ENCODE data around the gene IFI16. TPM values are rescaled to one million over a fixed set of nuclear protein-coding genes. Genes with fewer than 3 reads are reported as not detected.
"Not testable (repeated sequence)": the region's sequence is repeated elsewhere in the genome, so short reads cannot be mapped to it uniquely, and the experiment has no call there.

The IFI16 gene
- total RNA-seq, 1 donor from 2014 or later = 33.9 TPM

DNA sequence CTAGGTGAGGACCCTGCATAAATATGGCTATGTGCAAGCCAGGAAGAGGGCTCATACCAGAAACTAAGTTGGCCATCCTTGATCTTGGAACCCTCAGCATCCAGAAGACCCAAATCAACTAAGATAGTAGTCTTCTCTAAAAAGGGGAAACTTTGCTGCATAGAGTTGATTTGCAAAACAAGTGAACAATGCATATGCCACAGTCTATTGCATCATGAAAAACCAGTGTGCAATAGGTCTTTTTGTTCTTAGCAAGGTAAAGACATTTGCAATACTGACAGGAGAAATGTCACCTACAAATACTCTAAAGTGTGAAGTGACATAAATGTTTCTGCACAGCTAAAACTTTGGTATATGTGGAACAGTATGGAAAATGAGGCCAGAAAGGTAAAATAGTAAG, 2.0 kb upstream of the IFI16 start:
- no peak for DNase-seq (ENCODE audit: low read depth in 2 of 2)

DNA sequence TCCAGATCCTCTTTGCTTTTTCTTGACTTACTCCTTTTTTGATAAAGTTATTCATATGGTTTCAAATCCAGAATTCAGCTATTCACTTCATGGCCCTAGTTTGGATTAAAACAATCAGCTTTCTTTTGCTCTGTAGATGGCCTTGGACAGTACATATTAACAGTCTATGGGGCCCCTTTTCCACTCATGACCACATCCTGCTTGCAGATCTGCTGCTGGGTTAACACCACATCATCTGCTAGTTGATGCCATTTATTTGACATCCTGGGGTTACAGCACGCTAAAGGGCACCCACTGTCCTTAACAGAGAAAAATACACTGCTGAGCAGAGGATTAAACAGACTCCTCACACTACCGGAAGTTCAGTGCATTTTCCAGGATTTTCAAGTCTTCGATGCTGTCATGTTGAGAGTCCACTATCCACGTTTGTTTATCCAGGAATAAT, 941 bp upstream of the IFI16 start:
- peak in 1 of 2 donors; percentile 20 for DNase-seq (ENCODE audit: low read depth in 2 of 2)

DNA sequence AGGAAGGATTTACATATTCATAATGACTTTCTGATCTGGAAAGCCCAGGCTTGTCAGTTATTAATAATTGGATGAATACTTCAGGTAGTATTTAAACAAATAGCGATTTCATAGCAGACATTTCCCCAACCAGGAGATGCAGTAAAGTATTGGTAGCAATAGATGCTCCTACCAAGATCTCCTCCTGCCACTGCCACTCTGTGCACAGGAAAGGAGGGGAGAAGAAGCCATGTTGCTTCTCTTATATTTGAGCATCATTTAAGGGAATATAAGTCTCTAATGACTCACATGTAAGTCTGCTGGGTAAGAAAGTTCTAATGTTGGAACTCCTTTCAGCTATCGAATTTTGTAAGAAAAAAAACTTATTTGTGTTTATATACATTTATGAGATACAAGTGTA, 420 bp upstream of the IFI16 start:
- DNase-seq (ENCODE audit: low read depth in 2 of 2) = no peak

DNA sequence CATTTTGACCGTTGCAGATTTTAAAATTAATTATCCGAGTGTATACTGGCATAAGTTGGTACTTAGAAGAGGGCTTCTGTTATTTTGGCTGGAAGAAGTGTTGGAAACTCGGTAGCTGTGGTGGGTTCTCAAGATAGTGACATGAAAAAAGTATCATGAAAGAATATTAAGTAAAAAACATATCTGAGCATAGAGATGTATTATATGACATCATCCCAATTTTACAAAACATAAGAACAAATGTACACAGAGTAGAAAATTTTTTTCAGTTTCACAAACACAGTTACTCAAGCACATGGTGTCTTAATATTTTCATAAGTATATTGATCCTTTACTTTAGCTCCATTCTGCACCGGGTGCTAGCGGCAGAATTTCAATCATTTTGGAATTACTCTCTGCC, 684 bp downstream of the IFI16 start:
- DNase-seq (ENCODE audit: low read depth in 2 of 2) = no peak

DNA sequence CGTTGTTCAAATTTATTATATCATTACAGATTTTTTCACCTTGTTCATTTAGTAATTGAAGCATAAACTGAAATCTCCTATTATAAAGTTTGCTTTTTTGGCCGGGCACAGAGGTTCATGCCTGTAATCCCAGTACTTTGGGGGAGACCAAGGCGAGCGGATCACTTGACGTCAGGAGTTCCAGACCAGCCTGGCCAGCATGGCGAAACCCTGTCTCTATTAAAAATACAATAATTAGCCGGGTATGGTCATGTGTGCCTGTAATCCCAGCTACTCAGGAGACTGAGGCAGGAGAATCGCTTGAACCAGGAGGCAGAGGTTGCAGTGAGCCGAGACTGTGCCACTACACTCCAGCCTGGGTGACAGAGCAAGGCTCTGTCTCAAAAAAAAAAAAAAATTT, 1.3 kb downstream of the IFI16 start:
- DNase-seq (ENCODE audit: low read depth in 2 of 2) = peak; percentile 29 to 31

DNA sequence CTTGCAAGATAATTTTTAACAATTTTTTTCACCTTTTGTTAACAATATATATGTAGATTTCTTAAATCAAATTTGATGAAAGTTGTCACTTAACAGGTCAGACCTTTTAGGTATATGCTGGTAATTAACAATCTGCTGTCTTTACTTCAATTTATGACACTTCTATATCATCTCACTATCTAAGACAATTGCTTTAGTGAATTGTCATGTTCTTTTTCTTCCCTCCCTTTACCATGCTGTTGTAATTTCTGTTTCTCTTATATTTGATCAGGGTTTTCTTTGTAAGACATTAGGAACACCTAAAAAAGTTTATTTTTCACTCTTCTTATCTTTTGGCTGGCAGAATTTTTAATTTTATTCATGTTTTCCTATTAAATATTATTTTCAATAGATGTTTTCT, 2.0 kb downstream of the IFI16 start:
- DNase-seq (ENCODE audit: low read depth in 2 of 2) = no peak

DNA sequence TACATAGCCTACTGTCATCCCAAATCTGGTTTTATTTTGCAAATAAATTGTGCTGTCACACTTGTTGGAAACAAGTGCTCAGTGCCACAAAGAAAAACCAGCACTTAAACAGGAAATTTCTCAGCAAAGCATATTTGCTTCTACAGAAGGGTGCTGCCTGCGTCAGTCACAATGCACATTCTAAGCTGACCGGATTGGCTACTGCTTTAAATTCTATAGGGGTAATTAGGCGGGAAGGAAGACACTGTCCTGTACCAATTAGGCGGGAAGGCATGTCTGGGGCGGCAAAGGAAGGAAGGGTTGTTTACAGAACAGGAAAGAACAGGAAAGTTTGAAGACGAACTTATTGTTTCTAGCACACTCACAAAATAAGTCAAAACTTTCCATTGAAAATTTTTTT, 2.8 kb downstream of the IFI16 start:
- peak; percentile 59 to 81 for DNase-seq (ENCODE audit: low read depth in 2 of 2)

DNA sequence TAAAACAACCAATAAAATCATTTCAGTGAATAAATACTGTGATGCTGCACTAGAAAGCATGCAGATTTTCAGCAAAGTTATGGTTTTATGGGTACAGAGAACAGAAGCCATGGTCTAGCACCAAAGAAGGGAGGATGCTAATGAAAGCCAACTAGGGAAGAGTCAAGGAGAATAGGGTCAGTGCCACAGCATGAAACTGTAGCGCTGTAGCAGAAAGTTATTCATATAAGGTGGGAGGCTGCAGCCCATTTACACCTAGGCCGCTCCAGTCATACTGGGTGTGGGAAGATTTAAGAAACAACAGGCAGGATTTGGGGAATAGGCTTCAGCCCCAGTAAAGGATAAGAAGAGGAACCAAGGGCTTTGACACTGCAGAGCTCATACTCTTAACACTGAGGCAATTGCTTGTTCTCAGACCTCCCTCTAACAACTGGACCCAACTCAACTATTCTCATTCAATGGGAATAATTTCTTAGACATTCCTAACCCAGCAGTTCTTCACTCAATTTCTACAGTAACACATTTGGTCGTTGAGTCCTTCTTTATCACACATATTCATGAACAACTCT, 4.4 kb downstream of the IFI16 start:
- no peak for DNase-seq (ENCODE audit: low read depth in 2 of 2)

DNA sequence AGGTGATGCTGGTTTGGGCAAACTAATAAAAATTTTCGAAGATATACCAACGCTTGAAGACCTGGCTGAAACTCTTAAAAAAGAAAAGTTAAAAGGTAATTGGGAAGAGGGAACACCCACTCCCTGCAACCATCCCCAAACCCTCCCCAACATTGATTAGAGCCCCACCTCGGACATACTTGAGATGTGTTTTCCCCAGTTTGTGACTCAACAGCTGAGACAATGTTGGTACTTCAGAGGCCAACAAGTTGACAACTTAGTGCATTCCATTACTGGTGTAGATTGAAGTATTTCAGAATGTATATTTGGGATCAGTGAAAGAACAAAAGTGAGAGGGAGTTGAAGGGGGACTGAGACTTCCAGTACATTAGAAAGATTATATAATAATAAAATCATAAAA, 5.1 kb downstream of the IFI16 start:
- peak in 1 of 2 donors; percentile 20 for DNase-seq (ENCODE audit: low read depth in 2 of 2)

DNA sequence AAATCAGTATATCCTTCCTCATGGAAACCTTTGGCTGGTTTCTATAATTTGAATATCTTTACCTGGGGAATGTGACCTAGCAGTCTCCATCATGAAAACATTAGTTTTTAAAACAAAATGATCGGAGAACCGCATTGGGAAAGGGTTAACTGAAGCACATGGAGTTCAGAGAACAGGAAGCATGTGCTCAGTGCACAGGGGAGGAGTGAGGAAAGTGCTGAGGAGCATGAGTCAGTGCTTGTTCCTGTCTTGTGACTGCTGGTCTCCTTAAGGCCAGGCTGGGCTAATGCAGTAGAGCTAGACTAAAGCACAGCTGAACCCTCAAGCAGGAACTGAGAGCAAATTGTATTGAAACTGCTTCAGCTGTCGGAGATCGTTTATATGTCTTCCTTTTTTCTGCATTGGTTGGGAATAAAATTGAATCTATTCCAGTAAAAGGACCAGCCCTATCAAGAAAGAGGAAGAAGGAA, 5.8 kb downstream of the IFI16 start:
- DNase-seq (ENCODE audit: low read depth in 2 of 2) = peak in 1 of 2 donors; percentile 98

DNA sequence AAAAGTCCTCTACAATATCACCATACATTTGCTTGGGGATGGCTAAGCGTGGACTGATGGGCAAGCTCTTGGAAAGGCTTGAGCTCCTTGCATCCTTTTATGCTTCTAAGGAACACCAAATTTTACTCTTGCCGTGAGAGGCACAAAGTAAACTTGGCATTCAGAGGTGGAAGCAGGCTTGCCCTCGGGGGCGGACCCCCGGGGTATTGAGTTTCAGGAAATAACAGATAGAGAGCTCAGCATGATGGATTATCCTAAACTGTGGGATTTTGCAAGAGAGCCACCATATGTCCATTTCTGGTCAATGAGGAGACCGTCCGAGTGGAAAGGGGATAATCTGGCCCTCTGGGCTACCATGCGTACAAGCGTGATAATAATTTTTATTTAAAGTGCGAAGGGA, 14.0 kb downstream of the IFI16 start:
- DNase-seq (ENCODE audit: low read depth in 2 of 2) = no peak

DNA sequence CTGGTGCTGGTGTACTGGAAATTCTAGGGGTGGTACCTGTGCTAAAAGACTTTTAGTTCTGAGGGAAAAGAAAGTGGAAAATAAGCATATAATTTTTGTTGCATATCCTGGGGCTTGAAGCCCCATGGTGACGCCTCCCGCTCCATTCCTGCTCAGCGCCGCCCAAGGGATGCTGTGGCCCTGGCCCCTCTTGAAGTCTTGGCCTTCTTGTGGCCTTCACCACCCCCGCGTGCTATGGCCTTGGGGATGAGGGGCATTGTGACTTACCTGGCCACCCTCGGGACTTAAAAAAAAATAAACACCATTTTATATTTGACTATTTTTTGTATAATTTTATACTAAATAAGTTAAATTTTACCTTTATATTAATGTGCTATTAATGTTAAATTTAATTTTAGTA, 15.3 kb downstream of the IFI16 start:
- DNase-seq (ENCODE audit: low read depth in 2 of 2) = no peak

DNA sequence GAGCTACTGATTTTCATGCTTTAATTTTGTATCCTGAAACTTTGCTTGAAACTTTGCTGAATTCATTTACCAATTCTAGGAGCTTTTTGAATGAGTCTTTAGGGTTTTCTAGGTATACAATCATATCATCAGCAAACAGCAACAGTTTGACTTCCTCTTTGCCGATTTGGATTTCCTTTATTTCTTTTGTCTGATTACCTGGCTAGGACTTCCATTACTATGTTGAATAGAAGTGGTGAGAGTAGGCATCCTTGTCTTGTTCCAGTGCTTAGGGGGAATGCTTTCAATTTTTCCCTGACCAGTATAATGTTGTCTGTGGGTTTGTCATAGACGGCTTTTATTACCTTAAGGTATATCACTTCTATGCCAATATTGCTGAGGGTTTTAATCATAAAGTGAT, 17.1 kb downstream of the IFI16 start:
- DNase-seq (ENCODE audit: low read depth in 2 of 2) = peak; percentile 20 to 47

DNA sequence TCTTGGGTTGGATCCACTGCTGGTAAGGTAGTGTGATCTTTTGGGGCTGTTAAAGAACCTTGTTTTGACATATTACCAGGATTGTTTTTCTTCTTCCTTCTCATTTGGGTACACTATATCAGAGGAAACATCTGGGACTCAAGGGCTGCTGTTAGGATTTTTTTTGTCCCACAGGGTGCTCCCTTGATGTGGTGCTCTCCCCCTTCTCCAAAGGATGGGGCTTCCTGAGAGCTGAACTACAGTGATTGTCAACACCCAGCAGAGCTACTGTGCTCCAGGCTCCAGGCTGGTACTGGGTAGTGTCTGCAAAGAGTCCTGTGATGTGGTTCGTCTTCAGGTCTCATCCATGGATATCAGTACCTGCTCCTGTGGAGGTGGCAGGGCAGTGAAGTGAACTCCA, 20.6 kb downstream of the IFI16 start:
- peak in 1 of 2 donors; percentile 64 for DNase-seq (ENCODE audit: low read depth in 2 of 2)

DNA sequence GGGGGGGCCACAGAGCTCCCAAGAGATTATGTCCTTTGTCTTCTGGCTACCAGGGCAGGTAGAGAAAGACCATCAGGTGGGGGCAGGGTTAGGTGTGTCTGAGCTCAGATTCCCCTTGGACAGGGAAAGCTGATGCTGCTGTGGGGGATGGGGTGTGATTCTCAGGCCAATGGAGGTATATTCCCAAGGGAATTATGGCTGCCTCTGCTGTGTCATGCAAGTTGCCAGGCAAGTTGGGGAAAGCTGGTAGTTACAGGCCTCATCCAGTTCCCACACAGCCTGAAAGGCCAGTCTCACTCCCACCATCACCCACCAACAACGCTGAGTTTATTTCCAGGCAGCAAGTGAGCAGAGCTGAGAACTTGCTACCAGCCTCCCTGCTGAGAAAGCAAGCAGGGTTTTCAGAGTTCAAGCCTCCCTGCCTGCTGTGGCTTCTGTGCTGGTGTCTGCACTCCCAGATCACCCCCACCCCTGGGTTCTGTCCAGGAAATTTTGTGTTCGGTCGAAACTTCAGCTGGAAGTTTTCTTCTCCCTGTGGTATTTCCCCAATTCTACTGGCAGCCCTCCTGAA, 21.3 kb downstream of the IFI16 start:
- no peak for DNase-seq (ENCODE audit: low read depth in 2 of 2)

DNA sequence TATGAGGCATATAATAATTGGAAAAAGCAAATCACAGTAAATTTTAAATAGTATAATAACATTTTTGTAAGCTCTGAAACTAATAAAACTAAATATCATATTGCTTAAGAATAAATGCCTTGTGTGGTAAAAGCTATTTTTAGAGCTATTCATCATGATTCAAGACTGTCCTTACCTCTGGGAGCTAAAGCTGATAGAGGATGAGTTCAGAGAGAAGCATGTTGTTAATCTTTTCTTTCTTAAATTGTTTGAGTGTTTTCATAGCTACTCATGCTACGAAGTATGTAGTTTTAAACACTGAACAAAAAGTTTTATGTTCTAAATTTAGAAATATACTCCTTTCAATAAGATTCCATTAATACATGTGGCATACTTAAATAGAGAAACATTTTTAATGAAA, 30.5 kb downstream of the IFI16 start:
- DNase-seq (ENCODE audit: low read depth in 2 of 2) = no peak

DNA sequence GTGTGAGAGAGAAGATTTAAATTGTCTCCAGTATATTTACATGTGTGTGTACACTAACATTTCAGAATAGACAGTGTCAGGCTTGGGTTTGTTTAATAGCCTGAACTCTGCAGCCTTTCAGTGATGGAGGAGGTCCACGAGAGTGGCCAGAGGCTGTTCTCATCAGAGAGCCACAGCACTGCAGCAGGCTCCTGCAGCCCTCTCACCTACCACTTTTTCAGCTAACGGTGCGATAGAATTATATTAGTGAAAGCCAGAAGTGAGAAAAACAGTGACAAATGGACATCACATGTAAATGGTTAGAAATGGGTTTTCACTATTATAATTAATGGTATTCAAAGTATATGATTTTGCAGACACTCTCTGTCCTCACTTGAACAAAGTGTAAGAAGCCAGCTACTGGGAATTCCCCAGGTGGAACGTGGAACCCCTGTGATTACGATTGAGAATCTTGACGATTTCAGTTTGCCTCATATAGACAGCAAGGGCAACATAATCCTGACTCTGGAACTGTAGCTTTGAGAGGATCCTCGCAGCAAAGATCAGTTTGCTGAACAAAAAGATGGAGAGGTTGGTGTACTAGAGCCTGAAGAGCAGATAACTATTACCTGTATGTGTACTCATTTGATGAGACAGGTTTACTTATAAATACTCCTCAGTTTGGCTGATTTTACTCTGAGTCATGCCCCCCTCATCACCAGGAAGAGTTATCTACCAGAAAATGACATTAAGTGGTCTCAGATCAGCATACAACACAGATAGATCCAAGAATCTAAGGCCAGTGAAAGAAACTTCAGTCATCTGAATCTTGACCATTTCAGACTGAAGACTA, 31.4 kb downstream of the IFI16 start:
- DNase-seq (ENCODE audit: low read depth in 2 of 2) = no peak

DNA sequence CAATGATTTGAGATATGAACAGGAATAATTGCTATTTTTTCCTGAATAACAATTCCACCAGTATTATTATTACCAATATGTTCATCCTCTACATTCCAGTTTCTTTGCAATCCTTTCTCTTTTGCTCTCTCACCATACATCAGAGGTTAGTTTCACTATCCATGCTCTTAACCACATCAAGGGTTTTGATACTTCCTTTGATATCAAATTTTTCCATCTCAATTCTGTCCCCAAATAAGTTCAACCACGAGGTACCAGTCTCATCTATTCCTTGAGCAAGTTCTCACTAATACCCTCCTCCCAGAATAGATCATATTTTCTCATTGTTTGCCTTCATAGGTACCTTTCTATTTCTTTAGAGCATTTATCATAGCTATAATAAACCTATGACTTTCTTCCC, 36.8 kb downstream of the IFI16 start:
- DNase-seq (ENCODE audit: low read depth in 2 of 2) = not testable (repeated sequence)

DNA sequence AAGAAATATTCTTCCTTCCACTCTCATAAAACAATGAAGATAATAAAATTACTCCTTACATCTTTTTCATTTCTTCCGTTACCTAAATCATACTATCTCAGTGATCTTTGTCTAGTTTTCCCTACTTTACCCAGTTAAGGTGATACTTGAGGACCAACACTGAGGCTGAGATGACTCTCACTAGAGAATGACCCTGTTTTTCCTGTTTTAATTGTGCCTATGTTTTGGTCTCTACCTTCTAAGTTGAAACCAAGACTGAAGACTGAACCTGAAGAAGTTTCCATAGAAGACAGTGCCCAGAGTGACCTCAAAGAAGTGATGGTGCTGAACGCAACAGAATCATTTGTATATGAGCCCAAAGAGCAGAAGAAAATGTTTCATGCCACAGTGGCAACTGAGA, 41.7 kb downstream of the IFI16 start:
- DNase-seq (ENCODE audit: low read depth in 2 of 2) = no peak

DNA sequence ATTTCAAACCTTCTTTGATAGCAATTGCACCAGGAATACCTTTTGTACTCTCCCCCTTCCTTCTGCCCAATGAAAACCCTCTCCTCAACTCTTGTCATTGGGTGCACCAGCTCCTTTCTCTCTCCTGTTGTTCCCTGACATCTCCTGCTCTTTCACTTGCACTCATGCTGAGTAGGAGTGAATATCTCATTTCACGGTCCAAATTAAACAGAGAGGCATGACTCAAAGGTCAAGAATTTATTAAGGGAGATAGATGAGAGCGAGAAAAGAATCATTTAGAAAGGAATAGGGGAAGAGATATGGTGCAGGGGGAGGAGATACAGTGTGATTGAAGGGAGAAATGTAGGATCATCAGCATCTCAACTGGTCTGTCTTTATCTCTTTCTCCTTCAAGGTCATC, 44.7 kb downstream of the IFI16 start:
- DNase-seq (ENCODE audit: low read depth in 2 of 2) = no peak

DNA sequence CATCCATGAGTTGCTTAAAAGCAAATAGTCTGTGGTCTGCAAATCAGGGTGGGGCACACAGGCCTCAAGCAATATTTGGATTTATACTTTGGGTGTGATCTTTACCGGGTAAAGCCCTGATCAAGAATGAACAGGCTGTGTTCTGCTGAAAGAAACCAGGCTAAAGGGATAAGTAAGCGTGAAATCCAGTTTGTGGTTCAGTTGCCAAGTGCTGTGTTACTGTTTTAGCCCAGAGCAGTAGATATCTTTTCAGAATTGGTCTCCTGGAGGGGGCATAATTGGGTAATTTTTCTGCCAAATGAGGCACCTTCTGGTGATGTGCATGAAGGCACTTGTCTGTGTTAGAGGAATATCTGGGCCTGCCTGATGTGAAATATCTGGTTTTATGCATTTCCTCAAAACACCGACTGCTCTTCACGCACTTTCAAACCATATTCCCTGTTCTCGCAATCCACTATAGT, 45.5 kb downstream of the IFI16 start:
- DNase-seq (ENCODE audit: low read depth in 2 of 2) = no peak

DNA sequence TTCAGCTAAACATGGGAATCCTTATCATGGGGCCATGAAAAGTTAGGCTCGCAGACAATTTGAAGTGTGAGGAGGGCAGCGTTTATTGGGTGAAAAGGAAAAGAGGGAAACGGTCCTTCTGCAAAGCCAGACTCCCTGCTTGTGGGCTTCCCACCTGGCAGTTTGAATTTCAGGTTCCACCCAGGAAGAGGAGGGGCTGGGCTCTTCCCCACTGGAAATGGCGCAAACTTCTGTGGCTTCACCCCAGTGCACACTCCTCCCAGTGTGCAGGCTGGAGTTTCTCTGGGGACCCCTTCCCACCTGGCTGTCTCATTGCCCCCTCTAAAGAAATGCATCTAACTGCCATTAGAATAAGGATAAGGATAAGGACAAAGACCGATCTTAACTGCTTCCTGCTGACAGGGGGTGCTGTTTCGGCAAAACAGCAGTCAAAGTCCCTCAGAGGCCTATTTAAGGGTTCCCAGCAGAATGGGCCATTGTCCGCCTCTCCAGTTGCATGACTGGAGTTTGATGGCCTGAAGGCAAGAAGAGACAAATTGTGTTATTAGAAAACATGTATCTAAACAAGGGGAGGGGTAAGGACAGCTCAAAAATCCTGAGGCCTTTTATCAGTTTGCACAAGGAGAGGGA, 46.5 kb downstream of the IFI16 start:
- DNase-seq (ENCODE audit: low read depth in 2 of 2) = no peak

Measured in lung microvascular endothelial cell (primary cell).